ENCODE data around the gene COBLL1.
"Not testable (repeated sequence)": the region's sequence is repeated elsewhere in the genome, so short reads cannot be mapped to it uniquely, and the experiment has no call there.

Gene COBLL1

DNA sequence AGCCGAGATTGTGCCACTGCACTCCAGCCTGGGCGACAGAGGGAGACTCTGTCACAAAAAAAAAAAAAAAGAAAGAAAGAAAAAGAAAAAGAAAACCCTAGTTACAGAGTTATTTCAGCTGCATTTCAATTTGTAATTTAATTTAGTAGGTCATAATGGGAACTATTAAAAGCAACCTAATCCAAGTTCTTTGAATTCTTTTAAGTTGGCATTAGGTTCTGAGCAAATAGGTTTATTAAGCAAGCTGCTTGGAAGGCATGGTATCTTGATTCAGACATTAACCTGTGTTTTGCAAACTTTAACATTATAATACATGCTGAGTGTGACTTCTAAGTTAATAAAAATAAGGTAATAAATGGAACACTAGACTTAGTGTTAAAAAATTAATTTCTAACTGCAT is 29.8 kb upstream of the COBLL1 start:
- H3K4me3 ChIP-seq (ENCODE audit: low read depth, low read length), result no peak overlapping the region
- DNase-seq (ENCODE audit: low read depth), result no peak
- TF ChIP-seq, protein P1, sequence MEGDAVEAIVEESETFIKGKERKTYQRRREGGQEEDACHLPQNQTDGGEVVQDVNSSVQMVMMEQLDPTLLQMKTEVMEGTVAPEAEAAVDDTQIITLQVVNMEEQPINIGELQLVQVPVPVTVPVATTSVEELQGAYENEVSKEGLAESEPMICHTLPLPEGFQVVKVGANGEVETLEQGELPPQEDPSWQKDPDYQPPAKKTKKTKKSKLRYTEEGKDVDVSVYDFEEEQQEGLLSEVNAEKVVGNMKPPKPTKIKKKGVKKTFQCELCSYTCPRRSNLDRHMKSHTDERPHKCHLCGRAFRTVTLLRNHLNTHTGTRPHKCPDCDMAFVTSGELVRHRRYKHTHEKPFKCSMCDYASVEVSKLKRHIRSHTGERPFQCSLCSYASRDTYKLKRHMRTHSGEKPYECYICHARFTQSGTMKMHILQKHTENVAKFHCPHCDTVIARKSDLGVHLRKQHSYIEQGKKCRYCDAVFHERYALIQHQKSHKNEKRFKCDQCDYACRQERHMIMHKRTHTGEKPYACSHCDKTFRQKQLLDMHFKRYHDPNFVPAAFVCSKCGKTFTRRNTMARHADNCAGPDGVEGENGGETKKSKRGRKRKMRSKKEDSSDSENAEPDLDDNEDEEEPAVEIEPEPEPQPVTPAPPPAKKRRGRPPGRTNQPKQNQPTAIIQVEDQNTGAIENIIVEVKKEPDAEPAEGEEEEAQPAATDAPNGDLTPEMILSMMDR (IDR thresholded peaks at IDR 0.05; ENCODE audit: insufficient read depth, low read depth, low read length, missing control alignments), result no peak

DNA sequence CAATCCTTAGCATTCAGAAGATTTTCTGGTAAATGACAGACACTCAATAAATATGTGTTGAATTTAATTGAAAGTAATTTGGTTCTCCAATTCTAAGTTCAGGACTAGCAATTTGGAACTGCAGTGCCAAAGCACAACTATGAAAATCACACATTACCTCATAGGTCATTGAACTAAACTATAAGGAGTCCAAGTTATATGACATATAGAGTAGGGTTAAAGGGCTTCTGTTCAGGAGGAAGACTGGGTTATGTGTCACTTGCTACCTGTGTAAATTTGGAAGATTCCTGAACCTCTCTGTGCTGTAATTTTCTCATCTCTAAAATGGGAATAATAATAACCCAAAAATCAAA is 27.8 kb upstream of the COBLL1 start:
- TF ChIP-seq, protein P1 (IDR thresholded peaks at IDR 0.05; ENCODE audit: insufficient read depth, low read depth, low read length, missing control alignments), result no peak
- H3K4me3 ChIP-seq (ENCODE audit: low read depth, low read length), result no peak overlapping the region
- no peak for DNase-seq (ENCODE audit: low read depth)

DNA sequence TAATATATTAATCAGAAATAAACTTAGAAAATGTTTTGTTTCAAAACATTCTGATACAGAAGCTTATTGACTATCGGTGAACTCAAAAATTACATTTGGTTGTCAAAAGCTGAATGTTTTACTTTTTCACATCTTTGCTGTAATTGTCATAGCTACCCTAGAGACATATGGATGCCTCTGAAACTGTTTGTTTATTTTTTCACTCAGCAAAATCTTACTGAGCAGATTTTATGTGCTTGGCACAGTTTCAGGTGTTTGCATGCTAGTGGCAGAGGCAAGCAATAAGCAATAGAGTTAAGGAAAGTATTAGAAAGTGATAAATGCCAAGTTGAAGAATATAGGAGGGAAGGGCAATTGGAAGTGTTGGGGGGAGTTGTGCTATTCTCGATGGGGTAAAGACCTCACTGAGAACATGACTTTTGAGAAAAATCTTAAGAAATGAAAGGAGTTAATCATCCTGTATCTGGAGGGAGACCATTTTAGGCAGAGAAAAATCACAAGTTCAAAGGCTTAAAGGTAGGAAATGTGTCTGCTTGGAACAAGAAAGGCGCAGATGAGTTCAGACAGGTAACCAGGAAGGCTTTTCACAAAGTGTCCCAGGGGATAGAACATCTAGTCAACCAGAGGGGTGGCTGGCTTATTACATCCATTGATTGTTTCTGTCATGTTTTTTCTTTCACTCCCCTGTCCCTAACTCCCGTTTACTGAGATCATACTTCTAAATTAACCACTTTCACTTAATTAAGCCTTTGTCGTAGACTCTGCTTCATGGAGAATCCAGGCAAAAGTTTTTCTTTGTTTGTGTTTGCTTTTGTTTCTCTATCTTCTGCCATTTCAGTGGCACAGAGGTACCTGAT is 27.2 kb upstream of the COBLL1 start:
- DNase-seq (ENCODE audit: low read depth), result no peak
- TF ChIP-seq, protein P1 (IDR thresholded peaks at IDR 0.05; ENCODE audit: insufficient read depth, low read depth, low read length, missing control alignments), result no peak
- no peak overlapping the region for H3K4me3 ChIP-seq (ENCODE audit: low read depth, low read length)

DNA sequence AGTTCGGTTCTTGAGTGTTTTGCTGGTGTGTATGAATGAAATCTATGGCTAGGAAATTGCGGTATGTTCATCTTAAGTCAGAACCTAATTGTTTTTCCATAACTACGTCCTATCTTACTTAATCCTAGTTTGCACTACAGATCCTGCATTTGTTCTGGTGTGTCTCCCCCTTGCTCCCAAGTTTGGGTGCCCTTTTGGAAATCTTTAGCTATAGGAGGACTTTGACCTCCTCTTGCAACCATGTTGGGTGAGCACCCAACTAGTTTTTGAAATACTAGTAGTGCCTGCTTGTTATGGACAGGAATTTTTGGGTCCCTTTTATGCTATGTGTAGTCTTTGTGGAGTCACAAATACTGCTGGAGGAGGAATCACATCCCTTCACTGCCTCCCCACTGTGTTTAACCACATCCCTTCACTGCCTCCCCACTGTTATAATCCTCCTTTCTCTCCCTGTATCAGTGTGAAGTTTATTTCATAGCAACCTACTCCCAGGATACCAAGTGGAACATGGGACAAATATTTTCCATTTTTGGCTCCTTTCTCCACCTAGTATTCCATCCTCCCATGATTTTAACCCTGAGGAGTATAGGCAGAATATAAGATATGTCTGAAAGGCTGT is 26.3 kb upstream of the COBLL1 start:
- no peak for DNase-seq (ENCODE audit: low read depth)
- no peak overlapping the region for H3K4me3 ChIP-seq (ENCODE audit: low read depth, low read length)
- TF ChIP-seq, protein P1 (IDR thresholded peaks at IDR 0.05; ENCODE audit: insufficient read depth, low read depth, low read length, missing control alignments), result no peak

DNA sequence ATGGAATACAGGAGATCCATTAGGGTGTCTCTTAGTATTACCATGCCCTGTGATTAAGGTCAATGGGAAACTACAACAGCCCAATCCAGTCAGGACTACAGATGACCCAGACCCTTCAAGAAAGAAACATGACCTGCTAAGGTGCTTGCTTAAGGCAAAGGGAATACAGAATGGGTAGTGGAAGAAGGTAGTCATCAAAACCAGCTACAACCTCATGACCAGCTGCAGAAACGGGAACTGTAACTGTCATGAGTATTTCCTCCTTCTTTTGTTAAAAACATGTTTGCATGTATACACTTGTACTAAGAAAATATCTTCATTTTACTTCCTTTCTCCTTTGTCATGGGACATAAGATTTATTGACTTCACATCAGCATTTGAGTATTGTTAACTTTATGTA is 24.8 kb upstream of the COBLL1 start:
- DNase-seq (ENCODE audit: low read depth); H3K4me3 ChIP-seq (ENCODE audit: low read depth, low read length): not testable (repeated sequence)

DNA sequence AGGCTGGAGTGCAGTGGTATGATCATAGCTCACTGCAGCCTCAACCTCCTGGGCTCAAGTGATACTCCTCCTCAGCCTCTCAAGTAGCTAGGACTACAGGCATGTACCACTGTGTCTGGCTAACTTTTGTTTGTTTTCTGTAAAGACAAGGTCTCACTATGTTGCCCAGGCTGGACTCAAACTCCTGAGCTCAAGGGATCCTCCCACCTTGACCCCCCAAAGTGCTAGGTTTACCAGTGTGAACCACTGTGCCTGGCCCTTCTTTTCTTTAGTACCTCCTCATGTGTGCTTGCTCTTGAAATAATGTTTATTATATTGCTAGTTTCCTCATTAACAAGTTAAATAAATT is 19.0 kb upstream of the COBLL1 start:
- no peak overlapping the region for H3K4me3 ChIP-seq (ENCODE audit: low read depth, low read length)
- no peak for DNase-seq (ENCODE audit: low read depth)
- TF ChIP-seq, protein P1 (IDR thresholded peaks at IDR 0.05; ENCODE audit: insufficient read depth, low read depth, low read length, missing control alignments), result no peak

DNA sequence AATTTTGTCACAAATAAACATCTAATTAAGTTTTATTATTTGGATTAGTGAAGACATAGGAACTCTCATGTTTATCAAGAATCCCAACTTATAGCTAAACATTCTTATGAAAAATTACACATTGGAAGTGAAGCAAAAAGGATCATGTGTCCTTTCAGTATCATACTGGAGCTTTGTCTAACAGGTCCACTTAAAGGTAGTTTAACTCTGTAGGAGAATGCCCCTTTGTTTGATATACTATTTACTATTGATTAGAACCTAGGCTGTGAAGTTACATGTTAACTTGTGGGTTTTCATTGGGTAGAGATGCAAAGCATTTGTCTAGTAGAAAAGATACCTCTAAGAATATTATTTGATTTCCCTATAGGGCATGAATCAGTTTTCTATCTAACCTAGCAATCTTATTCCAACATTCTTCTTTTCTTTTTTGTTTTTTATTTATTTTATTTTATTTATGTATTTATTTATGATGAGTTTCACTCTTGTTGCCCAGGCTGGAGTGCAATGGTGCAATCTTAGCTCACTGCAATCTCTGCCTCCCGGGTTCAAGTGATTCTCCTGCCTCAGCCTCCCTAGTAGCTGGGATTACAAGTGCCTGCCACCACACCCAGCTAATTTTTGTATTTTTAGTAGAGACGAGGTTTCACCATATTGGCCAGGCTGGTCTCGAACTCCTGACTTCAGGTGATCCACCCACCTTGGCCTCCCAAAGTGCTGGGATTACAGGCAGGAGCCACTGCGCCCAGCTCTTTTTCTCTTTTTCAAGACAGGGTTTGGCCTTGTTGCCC is 18.5 kb upstream of the COBLL1 start:
- H3K4me3 ChIP-seq (ENCODE audit: low read depth, low read length); DNase-seq (ENCODE audit: low read depth): not testable (repeated sequence)

Data from GM12865 (cell line).